ENCODE results near the gene B4GALNT3.

- TF ChIP-seq CTCF (IDR thresholded peaks at IDR 0.05) = no peak
- no peak for TF ChIP-seq POLR2AphosphoS5 (IDR thresholded peaks at IDR 0.05; ENCODE audit: low read depth, low read length)
- no peak for TF ChIP-seq TCF7L2 (IDR thresholded peaks at IDR 0.05; ENCODE audit: low read depth, low read length)
Observed at GRCh38 chr12:527241-527640, 67.5 kb downstream of the B4GALNT3 start.
